GM21825 (cell line): ENCODE data around the gene ROR2.

Source experiments
- ATAC-seq: cut with Tn5 transposase; IDR thresholded peaks from one replicate; pipeline ENCODE4 v1.9.1; 2021; ENCODE audit warnings: mild to moderate bottlenecking, moderate library complexity; ENCODE audit not compliant: unreplicated experiment

Gene ROR2

DNA sequence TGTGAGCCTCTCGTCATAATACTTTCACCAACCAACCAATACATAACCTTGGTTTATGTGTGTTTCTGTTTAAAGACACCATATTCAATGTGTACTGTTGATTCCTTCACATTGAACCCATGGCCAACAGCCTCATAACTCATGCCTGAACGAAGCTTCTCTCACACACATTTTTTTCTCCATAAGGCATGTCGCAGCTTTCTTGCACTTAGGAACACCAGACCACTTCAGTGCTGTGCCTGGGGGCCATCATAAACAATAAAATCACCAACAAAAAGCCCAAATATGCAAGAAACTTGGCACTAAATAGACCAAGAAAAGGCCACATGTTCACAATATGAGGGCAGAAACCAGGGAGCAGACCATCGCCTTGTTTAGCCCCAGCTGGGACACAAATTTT is 192.2 kb downstream of the ROR2 start:
- ATAC-seq = no peak

DNA sequence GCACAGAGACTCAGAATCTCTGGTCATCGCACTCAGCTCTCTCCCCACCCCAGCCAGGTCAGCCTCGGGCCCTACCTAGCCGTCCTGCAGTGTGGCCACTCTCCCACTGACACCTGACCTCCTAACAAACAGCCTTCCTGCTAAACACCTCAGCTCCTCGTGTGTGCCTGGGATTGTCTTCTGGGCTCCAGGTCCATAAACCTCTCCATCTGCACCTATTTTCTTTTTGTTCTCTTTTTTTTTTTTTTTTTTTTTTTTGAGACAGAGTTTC is 193.6 kb downstream of the ROR2 start:
- ATAC-seq = no peak

DNA sequence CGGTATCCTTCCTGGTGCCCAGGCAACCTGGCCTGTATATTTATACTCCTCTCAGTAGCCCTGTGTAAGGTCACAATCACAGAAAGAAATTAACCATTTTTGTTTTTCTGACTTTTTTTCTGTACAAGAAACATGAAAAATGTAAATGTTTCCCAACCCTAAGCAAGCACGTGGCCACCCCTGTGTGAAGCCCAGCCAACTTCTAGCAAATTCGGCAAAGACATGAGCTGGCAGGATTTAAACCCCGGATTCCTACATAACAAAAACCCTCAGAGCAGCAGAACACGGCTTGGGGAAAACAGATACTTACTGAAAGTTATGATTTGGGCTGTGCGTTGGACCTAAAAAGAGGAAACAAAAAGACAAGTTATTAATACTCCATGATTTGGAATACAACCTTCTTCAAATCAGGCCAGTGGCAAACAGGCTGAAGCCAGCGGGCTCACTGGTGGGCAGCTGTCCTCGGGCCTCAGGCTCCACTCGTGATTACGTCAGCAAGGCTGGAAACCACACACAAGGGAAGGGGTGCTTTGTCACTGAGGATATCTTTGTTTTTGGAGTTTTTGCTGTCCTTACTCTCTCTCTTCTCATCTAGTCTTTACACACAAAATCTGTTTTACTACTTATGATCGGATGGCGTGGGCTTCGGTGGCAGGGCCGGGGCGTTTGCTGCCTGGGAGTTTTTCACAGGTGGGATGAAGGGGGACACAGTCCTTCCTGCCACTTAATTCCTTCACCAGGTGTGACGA is 194.1 kb downstream of the ROR2 start:
- ATAC-seq = no peak

DNA sequence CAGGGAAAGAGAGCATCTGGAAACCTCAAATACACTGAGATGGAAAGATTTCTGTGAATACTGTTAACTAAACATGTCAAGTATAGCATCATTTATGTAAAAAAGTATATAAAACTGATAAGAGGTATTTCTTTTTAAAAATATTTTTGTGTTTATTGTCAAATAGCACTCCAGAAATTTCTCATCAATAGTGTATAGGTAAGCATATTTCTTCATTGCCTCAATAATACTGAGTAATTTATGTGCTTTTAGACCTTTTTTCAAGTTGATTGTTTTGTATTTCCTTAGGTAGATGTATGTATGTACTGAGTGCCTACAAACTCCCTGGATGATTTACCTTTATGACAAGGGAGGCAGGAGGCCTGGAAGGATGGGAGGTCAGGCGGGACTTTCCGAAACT is 196.3 kb downstream of the ROR2 start:
- ATAC-seq = no peak

DNA sequence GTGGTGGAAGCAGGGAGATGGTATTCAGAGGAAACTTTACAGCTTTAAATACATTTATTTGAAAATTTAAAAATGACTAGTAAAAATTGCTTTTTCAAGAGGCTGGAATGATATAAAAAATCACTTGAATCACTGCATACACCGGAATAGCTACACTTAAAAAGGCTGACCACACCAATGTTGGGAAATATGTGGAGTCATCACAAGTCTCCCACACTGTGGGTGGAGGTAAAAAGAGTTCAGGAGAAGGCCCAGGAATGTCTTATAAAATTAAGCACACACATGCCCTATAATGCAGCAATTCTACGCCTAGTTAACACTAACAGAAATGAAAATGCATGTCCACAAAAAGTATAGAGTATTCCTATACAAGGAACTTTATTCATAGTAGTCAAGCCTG is 198.1 kb downstream of the ROR2 start:
- ATAC-seq = no peak

DNA sequence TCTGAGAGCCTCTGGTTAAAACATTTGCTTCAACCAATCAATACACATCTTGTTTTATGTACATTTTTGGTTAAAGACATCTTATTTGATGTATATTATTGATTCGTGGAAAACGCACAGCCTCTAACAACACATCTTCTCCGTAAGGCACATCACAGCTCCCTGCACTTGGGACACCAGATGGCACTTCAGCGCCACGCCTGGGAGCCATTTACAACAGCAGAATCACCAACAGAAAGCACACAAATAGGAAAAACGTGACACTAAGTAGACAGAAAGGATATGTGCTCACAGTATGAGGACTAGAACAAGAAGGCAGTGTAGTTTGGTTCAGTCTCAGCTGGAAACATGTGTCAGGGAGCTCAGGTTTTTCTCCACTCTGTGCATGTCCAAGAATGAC is 199.7 kb downstream of the ROR2 start:
- ATAC-seq = no peak

DNA sequence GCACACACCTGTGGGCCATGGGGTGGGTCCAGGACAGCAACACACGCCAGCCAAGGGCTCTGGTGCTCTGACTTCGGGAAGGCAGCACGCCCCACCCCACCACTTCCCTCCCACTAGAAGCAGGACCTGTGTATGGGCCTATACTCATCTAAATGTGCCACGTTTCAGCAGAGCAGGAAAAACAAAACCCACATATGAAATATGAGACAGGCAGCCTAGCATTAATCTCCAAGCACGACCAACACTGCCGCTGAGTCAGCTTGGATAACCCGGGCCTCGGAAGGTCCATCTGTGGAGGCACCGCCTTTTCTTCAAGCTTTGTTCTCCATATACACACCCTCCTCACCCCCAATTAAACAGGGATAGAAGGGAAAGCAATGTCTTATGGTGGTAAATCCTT is 203.1 kb downstream of the ROR2 start:
- ATAC-seq = no peak

DNA sequence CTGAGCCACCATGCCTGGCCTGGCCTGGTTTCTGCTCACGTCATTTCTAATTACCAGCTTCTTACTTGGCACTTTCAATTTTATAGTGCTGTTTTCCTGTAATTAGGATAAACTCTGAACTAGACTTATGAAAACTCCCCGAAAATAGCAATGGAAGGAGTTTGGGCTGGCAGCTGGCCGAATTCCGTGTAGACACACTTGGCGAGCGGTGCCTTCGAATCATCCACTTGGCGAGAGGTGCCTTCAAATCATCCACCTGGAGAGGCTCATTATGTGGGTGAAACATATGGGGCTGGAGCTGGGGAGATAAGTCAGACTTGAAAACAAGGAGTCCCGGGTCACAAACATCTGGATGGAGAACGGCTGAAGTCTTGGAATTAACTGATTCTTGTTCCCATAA is 203.7 kb downstream of the ROR2 start:
- no peak for ATAC-seq

DNA sequence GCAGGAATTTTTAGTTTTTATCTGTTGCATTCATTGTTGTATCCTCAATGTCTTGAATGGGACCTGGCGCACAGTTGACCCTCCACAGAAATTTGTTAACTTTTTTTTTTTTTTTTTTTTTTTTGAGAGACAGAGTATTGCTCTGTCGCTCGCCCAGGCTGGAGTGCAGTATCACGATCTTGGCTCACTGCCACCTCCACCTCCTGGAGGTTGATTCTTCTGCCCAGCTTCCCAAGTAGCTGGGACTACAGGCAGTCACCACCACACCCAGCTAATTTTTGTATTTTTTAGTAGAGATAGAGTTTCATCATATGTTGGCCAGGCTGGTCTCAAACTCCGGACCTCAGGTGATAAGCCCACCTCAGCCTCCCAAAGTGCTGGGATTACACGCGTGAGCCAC is 205.9 kb downstream of the ROR2 start:
- no peak for ATAC-seq

DNA sequence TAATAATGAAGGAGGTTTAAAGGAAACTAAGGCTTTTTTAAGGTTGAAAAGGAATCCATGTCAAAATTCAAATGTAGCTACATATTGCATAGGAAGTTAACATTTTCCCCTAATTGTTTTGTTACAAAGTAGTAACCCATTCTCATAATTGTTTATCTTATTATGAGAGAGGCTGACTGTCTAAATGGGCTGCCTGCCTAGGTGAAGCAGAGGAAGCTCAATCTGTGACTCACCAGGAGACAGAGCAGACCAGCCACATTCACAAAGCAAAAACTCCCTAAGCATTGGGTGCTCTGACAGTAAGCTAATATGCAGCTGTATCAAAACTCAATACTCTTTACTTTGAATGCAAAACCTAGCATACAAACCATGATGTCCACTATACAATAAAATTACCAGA is 208.5 kb downstream of the ROR2 start:
- ATAC-seq = no peak

DNA sequence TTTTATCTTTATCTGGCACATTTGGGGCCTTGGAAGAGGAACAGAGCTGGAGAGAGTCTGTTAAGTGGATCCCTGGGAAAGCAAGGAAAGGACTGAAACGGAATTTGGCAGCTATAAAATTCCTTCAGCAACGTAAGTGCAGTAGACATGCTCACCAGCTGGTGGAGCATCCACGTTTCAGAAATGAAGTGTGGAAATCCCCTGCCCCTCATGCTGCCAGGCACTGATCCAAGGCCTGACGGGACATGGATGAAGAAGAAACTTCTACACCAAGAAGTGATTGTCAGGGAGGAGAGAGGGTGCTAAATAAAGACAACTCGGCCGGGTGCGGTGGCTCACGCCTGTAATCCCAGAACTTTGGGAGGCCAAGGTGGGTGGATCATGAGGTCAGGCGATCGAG is 209.3 kb downstream of the ROR2 start:
- ATAC-seq = no peak

DNA sequence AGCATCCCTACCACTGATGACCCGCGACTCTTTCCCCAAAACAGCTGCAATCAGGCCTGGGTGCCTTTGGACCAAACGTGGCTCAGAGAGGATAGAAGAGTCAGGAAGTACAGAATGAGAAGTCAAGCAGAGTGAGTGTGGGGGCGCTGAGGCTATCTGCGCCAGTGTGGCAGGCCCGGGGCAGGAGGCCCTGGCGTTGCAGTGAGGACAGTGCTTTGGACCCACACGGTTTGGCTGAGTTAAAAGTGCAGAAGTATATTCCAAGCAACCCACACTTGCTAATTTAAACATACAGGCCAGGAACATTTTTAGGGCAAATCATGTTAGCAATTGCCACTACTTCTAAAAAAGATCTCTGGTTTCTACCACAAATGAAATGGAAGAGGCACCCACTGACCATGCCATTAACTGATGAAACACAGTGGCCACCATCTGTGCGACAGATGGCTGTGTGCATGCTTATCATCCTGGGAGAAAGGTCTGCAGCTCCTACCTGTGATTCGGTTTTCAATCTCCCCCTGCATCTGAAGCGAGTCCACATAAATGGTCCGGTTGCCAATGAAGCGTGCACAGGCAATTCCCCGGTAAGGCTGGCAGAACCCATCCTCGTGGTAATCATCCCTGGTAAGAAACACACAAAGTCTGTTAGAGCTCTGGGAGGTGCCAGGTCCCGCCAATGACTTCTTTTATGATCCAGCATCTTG is 213.0 kb downstream of the ROR2 start:
- no peak for ATAC-seq

DNA sequence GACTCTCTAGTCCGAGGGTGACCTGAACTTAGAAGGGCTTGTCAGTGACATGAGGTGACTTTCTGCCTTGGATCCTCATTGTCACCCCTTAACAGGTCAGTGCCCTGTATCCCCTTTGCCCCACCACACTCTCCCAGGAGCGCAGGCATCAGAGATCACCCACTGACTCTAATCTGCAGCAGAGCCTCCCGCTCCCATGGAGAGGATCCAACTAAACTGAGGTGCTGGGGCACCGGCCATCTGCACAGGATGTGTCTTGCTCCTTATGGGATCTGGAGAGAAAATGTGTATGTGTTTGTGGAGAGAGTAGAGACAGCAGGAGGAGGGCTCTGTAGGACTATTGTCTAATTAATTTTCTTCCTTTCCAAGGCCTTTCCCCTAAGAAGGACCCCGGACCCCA is 213.7 kb downstream of the ROR2 start:
- no peak for ATAC-seq

DNA sequence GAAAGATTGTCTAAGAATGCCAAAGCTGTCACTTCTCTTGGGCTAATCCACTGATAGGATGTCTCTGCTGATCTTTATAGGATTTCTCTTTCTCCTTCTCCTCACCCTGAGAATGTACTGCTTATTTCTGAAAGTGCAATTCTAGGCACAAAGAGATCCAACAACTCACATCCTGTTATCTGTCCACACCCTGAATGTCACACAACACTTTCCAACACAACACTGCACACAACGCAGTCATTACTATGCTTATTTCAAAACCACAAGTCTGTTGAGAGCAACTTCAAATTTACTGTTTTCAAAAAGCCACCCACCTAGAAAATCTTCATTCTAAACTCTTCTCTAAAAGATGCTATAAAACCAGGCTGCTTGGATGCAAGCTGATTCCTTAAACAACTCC is 215.0 kb downstream of the ROR2 start:
- no peak for ATAC-seq

DNA sequence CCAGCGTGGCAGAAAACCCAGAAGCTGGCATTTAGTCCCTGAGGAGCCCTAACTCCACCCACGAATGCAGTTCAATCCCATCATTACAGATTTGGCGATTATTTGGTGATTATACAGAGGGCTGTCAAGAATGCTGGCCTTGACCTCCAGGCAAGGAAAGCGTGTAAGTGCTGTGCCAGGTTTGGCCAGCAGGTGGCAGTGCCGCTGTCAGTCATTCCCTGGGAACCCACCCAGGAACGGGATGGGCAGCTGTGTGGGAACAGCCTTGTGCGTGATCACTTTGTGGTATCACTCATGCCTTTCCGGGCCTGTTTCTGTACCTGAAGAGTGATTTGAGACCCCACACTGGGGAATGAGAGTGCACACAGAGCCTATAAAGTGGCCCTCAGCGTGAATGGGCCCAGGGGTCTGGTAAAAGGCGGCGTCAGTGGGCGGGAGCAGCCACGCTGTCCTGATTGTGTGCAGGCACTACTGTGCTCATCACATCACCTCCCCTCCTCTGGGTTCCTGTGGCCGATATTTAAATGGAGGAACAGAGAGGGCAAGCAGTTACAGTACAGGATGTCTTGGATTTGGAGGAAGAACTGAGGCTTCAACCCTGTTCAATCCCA is 215.6 kb downstream of the ROR2 start:
- ATAC-seq = no peak

DNA sequence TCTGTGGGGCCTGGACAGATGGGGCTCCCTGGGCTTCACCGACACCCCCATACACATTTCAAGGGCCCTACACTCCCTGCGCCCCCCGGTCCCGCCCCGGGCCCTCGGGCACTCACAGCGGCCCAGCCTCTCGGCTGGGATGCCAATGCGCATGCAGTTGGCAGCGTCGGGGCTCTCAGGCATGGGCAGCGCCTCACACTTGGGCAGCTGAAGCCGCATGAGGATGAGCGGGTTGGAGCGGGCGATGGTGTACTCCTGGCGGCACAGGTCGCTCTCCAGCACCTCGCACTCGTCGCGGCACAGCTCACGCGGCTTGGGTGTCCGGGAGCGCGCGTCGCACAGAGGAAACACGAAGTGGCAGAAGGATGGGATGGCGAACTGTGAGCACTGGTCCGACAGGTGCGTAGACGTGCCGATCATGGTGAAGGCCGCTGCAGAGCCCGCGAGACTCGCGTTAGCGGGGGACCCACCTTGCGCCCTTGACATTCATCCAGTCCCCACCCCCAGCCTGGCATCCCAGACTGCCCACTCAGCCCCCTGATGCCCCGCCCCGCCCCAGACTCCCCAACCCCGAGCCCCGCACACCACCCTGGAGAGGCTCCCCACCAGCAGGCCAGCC is 216.9 kb downstream of the ROR2 start:
- ATAC-seq = no peak

DNA sequence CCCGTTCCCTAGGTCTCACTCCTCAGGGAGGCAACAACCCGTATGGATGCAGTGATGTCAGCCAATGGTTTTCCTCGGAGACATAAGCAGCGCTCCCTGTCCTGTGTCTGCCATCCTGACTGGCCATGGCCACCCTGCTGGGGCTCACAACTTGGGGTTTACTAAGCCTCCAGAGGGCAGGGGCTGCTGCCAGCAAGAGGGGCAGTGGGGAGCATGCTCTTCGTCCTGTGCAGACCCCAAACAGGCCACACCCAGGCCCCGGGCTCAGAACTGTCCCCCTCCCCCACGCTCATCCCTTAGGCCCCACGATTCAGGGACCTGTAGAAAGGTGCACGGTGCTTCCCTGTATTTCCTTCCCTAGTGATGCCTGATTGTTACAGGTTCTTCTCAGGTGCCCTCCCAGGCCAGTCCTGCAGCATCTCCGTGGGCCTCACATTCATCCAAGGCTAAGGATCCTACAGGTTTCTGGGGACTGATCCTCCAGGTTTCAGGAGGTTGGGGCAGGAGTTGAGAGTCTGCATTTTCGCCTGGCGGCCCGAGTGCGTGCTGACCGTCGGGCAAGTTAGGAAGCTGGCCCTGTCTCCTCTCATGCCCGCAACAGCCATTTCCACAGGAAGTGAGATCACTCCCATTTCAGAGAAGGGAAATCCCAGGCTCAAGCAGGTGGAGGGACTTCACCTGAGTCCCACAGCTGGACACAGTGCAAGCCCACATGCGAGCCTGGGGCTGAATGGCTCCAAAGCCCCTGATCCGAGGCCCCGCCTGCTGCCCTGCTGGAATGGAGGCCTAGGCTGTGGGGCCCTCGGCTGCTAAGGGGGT is 217.6 kb downstream of the ROR2 start:
- ATAC-seq = no peak

DNA sequence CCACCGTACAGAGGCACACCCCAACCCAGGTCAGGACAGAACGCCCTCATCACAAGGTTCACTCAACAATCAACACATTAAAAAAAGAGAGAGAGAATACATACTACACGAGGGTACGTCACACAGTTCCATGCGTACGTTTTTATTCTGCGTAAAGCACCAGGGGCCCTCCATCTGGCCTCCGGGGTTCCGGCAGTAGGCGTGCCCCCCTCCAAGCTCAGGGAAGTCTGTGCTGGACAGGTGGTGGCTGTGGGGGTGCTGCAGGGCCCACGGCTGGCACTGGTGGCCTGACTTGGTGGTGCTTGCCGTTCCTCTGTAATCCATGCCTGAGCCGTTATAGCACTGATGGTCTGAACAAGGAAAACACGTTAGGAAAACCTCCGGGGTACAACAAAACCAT is 219.2 kb downstream of the ROR2 start:
- ATAC-seq = no peak

DNA sequence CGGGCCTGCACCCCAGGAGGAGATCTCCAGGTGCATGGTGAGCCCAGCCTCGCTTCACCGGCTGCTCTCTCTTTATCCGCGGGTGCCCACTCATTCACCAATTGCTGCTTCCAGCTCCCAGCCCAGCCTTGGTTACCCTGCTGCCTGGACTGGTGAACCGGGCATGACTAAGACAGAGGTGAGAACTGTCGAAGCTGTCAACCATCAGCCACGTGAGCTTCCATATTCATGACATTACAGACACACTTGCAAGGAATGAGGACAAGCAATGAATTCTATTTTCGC is 220.5 kb downstream of the ROR2 start:
- ATAC-seq = no peak

DNA sequence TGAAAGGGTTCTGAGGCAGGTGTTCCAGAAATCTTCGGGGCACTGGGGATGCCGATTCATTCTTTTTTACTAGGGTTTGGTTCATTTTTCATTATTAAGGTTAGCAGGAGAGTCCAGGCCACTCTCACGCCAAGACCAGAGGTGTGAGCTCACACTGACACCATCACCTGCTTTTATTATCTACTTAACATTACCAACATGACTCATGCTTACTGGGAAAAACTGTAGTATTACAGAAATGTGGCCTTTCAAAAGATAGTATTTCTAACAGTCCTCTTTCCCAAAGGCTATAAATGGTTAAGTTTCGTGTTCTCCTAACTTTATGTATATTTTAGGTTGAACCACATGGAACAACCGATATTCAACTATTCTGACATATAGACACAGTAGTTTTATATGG is 222.1 kb downstream of the ROR2 start:
- no peak for ATAC-seq

DNA sequence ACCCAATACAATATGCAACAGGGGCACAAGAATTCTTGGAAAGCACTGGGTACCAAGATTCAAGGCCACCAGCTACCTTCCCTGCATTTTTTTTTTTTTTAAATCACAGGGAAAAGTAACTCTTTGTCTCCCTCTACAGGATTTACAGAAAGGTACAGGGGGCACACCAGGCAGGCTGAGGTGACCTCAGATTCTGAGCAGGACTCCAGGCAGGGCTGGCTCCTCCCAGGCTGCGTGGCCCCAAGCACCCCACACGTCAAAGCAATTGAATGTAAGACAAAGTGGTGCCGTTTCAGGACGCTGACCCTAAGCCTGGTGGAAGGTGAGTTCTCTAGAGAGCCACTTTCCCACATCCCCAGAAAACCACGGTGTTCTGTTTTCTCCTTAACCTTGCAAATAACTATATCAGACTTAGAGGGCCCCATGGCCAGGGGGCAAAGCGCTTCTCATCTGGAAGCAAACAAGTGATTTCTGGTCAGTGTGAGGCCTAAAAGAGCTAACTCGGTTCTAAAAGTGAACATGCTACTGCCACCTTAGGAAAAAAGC is 222.6 kb downstream of the ROR2 start:
- ATAC-seq = no peak
